ENCODE measurements around the gene PAX2.

GRCh38 chr10:100705139-100705538, 40.2 kb upstream of the PAX2 start:
- TF ChIP-seq CTCF (IDR thresholded peaks at IDR 0.05) (no peak), POLR2A (IDR thresholded peaks at IDR 0.05) (no peak)
